Measurements from ENCODE around the gene PIP4P1.

- no peak for TF ChIP-seq CTCF (conservative IDR thresholded peaks at IDR 0.05; ENCODE audit: low read depth, low read length)
- no peak for TF ChIP-seq EZH2 (IDR thresholded peaks at IDR 0.05; ENCODE audit: low read length, unreplicated experiment)
- no peak for TF ChIP-seq EZH2phosphoT487 (IDR thresholded peaks at IDR 0.05; ENCODE audit: borderline replicate concordance, low read length)
Observed at GRCh38 chr14:20446889-20447288, 14.3 kb downstream of the PIP4P1 start.
